ENCODE results near the gene COPB1.

GRCh38 chr11:14443638-14444037 lies 56.0 kb downstream of the COPB1 start:
- TF ChIP-seq GATA2 (IDR thresholded peaks at IDR 0.05; ENCODE audit: low read depth, low read length) = peak; percentile 89
- TF ChIP-seq GATA3 (IDR thresholded peaks at IDR 0.05; ENCODE audit: low read depth, low read length) = peak; percentile 51; the same call in 1 of the 2 replicates
